ENCODE results near the gene FXYD2. TPM values are rescaled to one million over a fixed set of nuclear protein-coding genes. Genes with fewer than 3 reads are reported as not detected.

The FXYD2 gene
- total and polyA plus RNA-seq, 2 of the 4 experiments (the other 2 are of a cell fraction): 0.09 TPM; not detected in 1

DNA sequence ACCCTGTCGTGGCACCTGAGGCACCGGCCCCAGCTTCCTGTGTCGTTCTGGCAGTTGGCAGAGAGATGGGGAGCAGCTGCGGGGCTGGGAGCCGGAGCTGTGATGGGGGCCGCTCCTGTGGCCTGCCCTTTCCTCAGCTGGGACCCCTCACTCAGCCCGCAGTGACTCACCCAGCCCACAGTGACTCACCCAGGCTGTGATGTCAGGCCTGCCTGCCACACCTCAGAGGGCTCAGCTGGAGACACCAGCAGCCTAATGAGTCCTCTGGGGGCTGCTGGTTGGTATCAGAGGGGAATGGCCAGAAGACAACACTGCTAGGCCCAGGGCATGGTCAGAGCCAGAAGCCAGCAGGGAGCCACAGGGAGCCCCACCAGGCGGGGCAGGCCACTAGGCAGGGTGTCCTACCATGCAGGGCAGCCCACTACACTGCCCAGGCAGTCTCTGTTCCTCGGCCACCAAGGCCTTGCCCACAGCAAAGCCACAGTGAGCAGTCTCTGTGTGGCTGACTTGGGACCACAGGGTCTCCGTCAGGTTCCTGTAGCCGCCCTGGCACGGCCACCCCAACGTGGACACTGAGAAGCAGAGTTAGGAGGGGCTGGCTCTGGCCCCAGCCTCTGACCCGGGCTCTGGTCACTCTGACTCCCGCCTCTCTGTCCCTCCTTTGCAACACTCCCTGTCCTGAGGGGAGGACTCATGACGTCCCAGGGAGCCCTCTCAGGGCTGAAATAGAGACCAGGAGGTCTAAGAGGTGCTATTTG is 4.2 kb upstream of the FXYD2 start:
- Histone ChIP-seq H3K56ac (ENCODE audit: extremely low read depth, insufficient read depth, low read length) (no peak overlapping the region), H4K8ac (ENCODE audit: low read depth in 2 of 2, low read length in 2 of 2) (no peak overlapping the region), H3K4ac (ENCODE audit: low read depth, low read length) (peak overlapping the region; percentile 65; the same call in 1 of the 2 replicates), H3K23ac (ENCODE audit: low read depth, low read length) (no peak overlapping the region), H2BK120ac (ENCODE audit: low read depth, low read length) (0 out of 2 replicates have a peak overlapping the region, but pooled peaks have one; percentile 8), H3K9ac (ENCODE audit: low read depth, low read length) (no peak overlapping the region), H3K9me1 (ENCODE audit: insufficient read depth, low read length) (no peaks in the 10 kb centered on the region), H2BK15ac (ENCODE audit: low read depth, low read length) (no peak overlapping the region), H2AK5ac (ENCODE audit: low read depth, low read length) (peak overlapping the region; percentile 33; the same call in 1 of the 2 replicates), H3K4me2 (ENCODE audit: low read depth, low read length) (no peak overlapping the region), H3K27ac (ENCODE audit: insufficient read depth, low read length) (no peak overlapping the region; the same call in 1 of the 2 replicates), H3K9me3 (ENCODE audit: control insufficient read depth, insufficient read depth, low read length) (no peaks in the 10 kb centered on the region), H2AFZ (replicated peaks; ENCODE audit: low read length, poor library complexity) (peak overlapping the region; percentile 68), H4K5ac (ENCODE audit: low read depth, low read length) (no peak overlapping the region), H3K79me1 (ENCODE audit: low read depth in 1 of 2, low read length in 2 of 2) (no peaks in the 10 kb centered on the region), H4K20me1 (ENCODE audit: insufficient read depth, low read length) (no peaks in the 10 kb centered on the region), H2BK5ac (ENCODE audit: low read depth, low read length, poor library complexity, severe bottlenecking) (no peak overlapping the region), H3K14ac (replicated peaks; ENCODE audit: low read depth, low read length) (no peak overlapping the region), H2BK20ac (ENCODE audit: low read depth, low read length) (peak overlapping the region; percentile 61), H3K18ac (ENCODE audit: low read depth, low read length) (no peak overlapping the region), H3K27me3 (ENCODE audit: control insufficient read depth, insufficient read depth, low read length) (peaks cover 7% of the 10 kb centered on the region; the same call in 1 of the 2 replicates), H3K4me1 (ENCODE audit: control insufficient read depth, insufficient read depth, low read length) (peaks cover 10% of the 10 kb centered on the region; the same call in 1 of the 2 replicates), H2AK9ac (replicated peaks; ENCODE audit: low read depth, low read length, poor library complexity) (no peak overlapping the region), H3K36me3 (ENCODE audit: control insufficient read depth, insufficient read depth, low read length) (no peaks in the 10 kb centered on the region), H4K91ac (ENCODE audit: insufficient read depth, low read depth, low read length) (no peak overlapping the region; the same call in 1 of the 2 replicates), H3K4me3 (ENCODE audit: insufficient read depth, low read depth, low read length) (no peak overlapping the region)
- dilution Hi-C loops (cut with HindIII; ENCODE audit: low sequenced_read_pairs, unreplicated experiment) (no loop called here), in situ Hi-C loops (cut with MboI; ENCODE audit: low sequenced_read_pairs) (no loop called here), intact Hi-C loops (cut with micrococcal nuclease) (no loop called here)
- ATAC-seq (ENCODE audit: low read depth) (peak; percentile 78), DNase-seq (peak; percentile 76)
- 7% methylated on average over 3 of the region's 16 CpGs; no CpG with 5 or more reads in 1 of the 2 experiments for WGBS, 2 experiments (ENCODE audit: extremely low coverage in 2 of 2, insufficient read length in 1 of 2)
- no TSS peak for BruUV-seq (replicated peaks)
- CTCF ChIA-PET: interaction anchor here (0.8 kb wide), 1 partner anchor 12 kb away, joined by 4 read pairs; no protein-coding TSS in a partner anchor
- POLR2A ChIA-PET (ENCODE audit: unreplicated experiment): no interaction called here
- TF ChIP-seq, protein P1, sequence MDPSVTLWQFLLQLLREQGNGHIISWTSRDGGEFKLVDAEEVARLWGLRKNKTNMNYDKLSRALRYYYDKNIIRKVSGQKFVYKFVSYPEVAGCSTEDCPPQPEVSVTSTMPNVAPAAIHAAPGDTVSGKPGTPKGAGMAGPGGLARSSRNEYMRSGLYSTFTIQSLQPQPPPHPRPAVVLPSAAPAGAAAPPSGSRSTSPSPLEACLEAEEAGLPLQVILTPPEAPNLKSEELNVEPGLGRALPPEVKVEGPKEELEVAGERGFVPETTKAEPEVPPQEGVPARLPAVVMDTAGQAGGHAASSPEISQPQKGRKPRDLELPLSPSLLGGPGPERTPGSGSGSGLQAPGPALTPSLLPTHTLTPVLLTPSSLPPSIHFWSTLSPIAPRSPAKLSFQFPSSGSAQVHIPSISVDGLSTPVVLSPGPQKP (IDR thresholded peaks at IDR 0.05; ENCODE audit: borderline replicate concordance, low read depth, low read length): no peak
- no peak for TF ChIP-seq MAFK (IDR thresholded peaks at IDR 0.05; ENCODE audit: low read depth, low read length)
- no peak for TF ChIP-seq MXI1 (IDR thresholded peaks at IDR 0.05; ENCODE audit: borderline replicate concordance, low read depth, low read length)
- no peak for TF ChIP-seq SMC3 (IDR thresholded peaks at IDR 0.05; ENCODE audit: low read depth, low read length)
- no peak for TF ChIP-seq NFE2L2 (IDR thresholded peaks at IDR 0.05; ENCODE audit: low read depth, low read length)
- TF ChIP-seq MAZ (IDR thresholded peaks at IDR 0.05; ENCODE audit: borderline replicate concordance, low read depth, low read length): peak; percentile 72; the same call in 1 of the 2 replicates
- TF ChIP-seq BHLHE40 (IDR thresholded peaks at IDR 0.05; ENCODE audit: low read depth, low read length): peak; percentile 40; the same call in 1 of the 2 replicates
- no peak for TF ChIP-seq POLR2A (IDR thresholded peaks at IDR 0.05; ENCODE audit: low read depth, low read length)
- TF ChIP-seq RAD21 (IDR thresholded peaks at IDR 0.05; ENCODE audit: low read length): no peak
- no peak for TF ChIP-seq RFX5 (IDR thresholded peaks at IDR 0.05; ENCODE audit: low read depth, low read length)
- peak; percentile 96 for TF ChIP-seq FOS (IDR thresholded peaks at IDR 0.05; ENCODE audit: low read depth, low read length)
- TF ChIP-seq CEBPB (IDR thresholded peaks at IDR 0.05; ENCODE audit: low read depth, low read length): no peak
- TF ChIP-seq, protein P2, sequence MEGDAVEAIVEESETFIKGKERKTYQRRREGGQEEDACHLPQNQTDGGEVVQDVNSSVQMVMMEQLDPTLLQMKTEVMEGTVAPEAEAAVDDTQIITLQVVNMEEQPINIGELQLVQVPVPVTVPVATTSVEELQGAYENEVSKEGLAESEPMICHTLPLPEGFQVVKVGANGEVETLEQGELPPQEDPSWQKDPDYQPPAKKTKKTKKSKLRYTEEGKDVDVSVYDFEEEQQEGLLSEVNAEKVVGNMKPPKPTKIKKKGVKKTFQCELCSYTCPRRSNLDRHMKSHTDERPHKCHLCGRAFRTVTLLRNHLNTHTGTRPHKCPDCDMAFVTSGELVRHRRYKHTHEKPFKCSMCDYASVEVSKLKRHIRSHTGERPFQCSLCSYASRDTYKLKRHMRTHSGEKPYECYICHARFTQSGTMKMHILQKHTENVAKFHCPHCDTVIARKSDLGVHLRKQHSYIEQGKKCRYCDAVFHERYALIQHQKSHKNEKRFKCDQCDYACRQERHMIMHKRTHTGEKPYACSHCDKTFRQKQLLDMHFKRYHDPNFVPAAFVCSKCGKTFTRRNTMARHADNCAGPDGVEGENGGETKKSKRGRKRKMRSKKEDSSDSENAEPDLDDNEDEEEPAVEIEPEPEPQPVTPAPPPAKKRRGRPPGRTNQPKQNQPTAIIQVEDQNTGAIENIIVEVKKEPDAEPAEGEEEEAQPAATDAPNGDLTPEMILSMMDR (conservative IDR thresholded peaks at IDR 0.05; ENCODE audit: low read depth, low read length): no peak
- TF ChIP-seq, protein P3, sequence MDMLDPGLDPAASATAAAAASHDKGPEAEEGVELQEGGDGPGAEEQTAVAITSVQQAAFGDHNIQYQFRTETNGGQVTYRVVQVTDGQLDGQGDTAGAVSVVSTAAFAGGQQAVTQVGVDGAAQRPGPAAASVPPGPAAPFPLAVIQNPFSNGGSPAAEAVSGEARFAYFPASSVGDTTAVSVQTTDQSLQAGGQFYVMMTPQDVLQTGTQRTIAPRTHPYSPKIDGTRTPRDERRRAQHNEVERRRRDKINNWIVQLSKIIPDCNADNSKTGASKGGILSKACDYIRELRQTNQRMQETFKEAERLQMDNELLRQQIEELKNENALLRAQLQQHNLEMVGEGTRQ (IDR thresholded peaks at IDR 0.05; ENCODE audit: low read depth, low read length): no peak

Data from IMR-90 (cell line).